HG03439 (cell line): ENCODE results near the gene ATP1B3.
"Not testable (repeated sequence)": the region's sequence is repeated elsewhere in the genome, so short reads cannot be mapped to it uniquely, and the experiment has no call there.

ENCODE experiments used
- ATAC-seq: cut with Tn5 transposase; IDR thresholded peaks from one replicate; pipeline ENCODE4 v1.9.1; 2021; ENCODE audit warnings: mild to moderate bottlenecking, moderate library complexity; ENCODE audit not compliant: unreplicated experiment

The ATP1B3 gene

GRCh38 chr3:141941093-141941492 lies 64.7 kb downstream of the ATP1B3 start:
- ATAC-seq = no peak

DNA sequence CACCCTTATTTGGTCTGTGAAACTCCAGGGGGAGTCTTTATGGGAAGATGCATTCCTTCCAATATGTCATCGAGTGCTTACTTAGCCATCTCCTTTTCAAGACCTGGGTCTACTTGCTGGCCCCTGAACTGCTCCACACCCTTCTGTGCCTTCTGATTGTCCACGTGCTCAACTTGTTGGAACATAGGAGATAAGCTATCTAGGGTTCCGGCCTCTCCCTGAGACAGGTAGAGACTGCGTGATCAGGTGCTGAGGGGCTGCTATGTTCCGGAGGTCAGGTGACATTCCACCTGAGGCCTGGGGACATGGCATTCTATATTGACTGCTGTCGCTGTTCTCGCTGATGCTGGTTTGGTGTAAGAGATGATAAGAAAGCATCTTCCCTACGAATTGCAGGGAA lies 65.6 kb downstream of the ATP1B3 start:
- no peak for ATAC-seq

- ATAC-seq = no peak
These were observed 69.5 kb downstream of the ATP1B3 start for GRCh38 chr3:141945726-141946485.

- ATAC-seq = no peak
These were observed 73.0 kb downstream of the ATP1B3 start for GRCh38 chr3:141949399-141949798.

GRCh38 chr3:141949972-141950371 lies 73.5 kb downstream of the ATP1B3 start:
- ATAC-seq = no peak

DNA sequence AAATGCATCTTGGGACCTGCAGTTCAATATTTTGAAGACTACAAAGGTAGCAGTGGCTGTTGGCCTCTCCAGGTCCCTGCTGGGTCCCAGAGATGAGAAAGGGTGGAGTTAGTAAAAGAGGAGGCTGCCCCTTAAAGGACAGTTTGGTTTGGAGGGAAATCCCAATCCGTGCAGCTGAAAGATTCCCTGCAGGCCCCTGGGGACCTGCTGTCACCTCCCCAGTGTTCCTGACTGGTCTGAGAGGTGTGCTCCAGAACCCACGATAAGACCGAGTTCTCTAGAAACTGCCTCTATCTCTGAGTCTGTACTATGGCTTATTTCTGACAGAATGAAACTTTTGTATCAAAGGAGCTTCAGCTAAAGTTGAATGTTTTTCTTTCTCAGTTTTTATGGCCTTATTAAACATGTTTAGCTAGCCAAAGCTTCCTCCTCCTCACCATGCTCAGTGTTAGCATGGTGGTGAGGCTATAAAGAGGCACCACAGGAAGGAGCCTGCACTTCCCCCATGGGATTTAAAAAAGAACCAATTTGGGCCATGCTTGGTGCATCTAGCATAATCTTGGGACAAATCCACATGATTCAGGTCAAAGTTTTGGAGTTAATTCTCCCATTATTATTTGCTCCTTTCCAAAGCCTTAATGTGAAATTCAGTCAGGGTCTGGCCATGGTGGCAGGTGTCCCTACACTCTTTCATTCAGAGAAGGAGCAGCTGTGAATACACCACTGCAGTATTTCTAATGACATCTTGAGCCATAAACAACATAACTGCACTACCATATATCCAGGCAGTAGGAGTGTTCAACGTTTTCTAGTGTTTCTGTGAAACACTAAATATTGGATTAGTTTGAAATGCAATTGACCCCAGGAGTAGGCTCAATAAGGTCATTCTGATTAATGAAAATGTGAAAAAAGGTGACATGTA lies 74.4 kb downstream of the ATP1B3 start:
- ATAC-seq = no peak

GRCh38 chr3:141952611-141953010 lies 76.2 kb downstream of the ATP1B3 start:
- ATAC-seq = no peak

GRCh38 chr3:141955175-141955574 lies 78.7 kb downstream of the ATP1B3 start:
- no peak for ATAC-seq

DNA sequence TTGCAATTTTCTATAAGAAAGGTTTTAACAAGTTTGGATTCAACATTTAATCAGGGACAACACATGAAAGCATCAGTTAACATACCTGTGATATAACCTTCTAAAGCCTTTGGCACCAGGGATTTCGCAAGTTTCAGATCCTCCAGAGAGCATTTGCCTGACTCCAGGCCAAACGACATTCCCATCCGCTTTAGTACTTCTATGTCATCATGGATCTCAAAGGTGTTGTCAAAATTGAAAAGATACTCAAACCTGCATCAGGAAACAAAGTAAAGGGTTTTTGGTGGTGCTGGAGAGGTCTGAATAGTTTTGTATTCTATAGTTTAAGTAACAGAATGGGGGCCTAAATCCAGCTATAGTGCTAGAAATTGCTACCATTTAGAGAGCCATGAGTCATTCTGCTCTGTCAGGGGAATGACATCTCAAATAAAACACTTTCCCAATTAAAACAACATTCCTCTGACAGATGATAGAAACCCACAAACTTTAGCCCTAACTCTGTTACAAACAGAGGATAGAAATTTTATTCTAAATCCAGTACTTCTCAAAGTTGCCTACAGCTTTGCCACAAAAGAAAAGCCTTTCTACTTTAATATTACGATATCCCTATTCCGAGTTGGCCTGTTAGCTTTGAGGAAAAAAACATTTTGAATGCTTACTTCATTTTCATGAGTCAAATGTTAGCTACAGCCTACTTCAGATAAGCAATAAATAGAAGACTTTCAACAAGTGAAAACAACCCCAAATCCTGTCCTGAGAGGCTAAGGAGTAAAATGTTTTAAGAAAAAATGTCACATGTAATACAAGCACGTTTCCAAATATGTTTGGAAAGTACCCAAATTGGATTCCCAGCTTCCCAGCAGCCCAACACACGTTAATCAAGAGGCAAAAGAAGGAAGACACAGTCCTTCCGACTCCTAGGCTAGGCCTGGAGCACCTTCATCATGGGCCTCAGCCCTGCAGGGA lies 83.4 kb downstream of the ATP1B3 start:
- ATAC-seq = no peak

DNA sequence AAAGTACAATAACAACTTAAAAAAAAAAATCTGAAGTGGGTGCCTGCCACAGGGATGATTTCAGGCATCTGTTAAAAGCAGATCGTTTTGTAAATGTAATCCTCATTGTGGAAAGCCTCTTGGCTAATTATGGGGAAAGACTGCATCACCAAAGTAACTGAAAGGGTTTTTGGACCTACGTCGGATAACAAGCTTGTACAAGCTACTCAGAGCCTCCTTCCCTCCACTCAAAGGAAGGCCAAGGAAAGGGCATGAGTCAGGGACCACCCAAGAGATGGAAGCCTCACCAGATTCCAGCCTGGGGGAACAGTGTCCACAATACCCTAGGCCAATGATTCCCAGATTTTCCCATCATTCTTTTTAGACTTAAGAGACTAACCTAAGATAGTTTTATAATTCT lies 84.3 kb downstream of the ATP1B3 start:
- no peak for ATAC-seq

DNA sequence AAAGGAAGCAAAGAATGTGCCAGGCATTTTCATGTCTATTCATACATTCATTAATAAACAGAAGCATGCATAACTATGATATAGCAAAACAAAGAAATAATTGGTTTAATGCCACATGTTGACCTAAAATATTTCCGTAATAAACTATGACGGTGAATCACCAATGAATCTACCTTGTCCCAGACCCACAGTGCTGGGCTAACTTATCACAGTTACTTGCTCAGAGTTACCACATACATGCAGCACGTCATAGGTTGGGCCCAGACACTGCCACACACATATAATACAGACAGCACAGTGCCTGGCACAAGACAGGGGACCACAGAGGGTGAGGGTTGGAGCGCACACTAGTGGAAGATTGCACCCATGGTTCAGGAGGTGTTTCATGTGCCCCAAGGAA lies 86.9 kb downstream of the ATP1B3 start:
- no peak for ATAC-seq

GRCh38 chr3:141965471-141965870 lies 89.0 kb downstream of the ATP1B3 start:
- no peak for ATAC-seq

GRCh38 chr3:141969711-141970110 lies 93.3 kb downstream of the ATP1B3 start:
- no peak for ATAC-seq

GRCh38 chr3:141971571-141971970 lies 95.1 kb downstream of the ATP1B3 start:
- no peak for ATAC-seq

GRCh38 chr3:141972399-141972798 lies 96.0 kb downstream of the ATP1B3 start:
- ATAC-seq = no peak

DNA sequence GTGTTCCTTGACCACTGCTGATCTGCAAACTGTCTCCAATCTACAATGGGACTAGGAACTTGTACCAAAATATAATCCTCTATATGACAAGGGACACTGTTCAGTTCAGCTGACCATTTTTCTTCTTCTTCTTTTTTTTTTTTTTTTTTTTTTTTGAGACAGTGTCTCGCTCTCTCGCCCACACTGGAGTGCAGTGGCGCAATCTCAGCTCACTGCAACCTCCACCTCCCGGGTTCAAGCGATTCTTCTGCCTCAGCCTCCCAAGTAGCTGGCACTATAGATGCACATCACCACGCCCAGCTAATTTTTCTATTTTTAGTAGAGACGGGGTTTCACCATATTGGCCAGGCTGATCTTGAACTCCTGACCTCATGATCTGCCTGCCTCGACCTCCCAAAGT lies 98.3 kb downstream of the ATP1B3 start:
- ATAC-seq = not testable (repeated sequence)
